GM12874 (cell line): ENCODE data around the gene VAV3.

Source experiments
- CTCF ChIP-seq: IDR thresholded peaks from 2 replicates; pipeline ENCODE4 v1.5.1; 2011; ENCODE audit warnings: low read depth, mild to moderate bottlenecking, control low read depth, low read length, moderate library complexity; ENCODE audit not compliant: insufficient read depth

The VAV3 gene

DNA sequence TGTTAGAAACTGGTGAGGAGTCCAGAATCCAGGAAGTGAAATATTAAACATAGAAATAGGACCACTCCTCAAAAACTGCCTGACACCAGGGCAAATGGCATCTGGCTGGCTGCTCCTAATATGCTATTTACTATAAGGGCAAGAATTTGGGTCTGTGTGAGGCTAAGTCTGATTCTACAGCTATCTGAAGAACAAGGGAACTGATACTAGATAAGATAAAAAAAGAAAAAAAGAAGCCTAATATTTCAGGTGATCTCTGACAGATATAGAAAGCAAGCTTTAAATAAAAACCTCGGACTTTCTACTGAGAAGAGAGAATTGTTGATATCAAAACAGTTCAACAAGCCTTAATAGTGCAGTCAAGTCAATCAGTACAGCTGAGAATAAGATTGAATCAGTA lies 42.1 kb upstream of the VAV3 start:
- TF ChIP-seq CTCF = no peak

DNA sequence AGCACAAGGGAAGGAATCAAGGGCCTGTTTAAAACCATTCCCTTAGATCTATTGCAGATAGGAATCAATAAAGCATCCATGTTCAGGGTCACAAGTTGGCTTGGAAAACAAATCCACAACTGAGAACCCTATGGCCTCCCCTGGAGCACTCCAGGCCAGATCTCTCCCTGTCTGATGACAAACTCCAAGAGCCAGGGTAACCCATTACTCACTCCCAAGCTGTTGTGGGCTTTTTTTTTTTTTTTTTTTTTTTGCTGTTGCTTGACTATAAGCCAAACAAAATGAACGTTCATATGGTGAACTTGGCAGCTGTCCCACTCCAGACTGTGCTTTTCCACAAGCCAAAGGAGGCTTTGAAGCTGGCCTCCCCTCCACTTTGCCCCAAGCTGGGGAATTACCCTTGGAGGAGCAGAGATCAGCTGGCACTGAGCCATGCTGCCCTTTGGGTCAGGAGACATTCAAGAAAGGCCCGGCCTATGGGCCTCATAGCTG lies 35.7 kb upstream of the VAV3 start:
- no peak for TF ChIP-seq CTCF

DNA sequence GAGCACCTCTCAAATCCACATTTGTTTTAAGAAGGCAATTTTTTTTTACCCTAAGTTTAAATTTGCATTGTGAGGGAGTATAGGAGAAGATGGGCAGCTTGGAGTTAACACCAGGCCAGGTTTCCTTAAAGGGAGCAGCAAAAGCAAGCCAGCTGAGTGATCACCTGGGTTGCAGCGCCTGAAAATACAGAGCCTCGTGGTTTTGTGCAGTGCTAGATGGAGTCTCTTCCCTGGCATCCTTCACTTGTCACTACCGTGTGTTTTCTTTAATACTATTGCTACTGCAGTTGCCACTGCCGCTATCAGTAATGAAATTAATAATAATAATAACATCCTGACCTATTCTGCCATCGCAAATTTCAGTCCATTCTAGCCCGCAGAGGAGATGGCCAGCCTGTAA lies 35.2 kb upstream of the VAV3 start:
- TF ChIP-seq CTCF = no peak

GRCh38 chr1:107997866-107998265 lies 32.9 kb upstream of the VAV3 start:
- TF ChIP-seq CTCF = no peak

GRCh38 chr1:107993920-107994319 lies 28.9 kb upstream of the VAV3 start:
- no peak for TF ChIP-seq CTCF

GRCh38 chr1:107992347-107992746 lies 27.4 kb upstream of the VAV3 start:
- TF ChIP-seq CTCF = no peak

GRCh38 chr1:107991371-107992066 lies 26.5 kb upstream of the VAV3 start:
- TF ChIP-seq CTCF = no peak
